CD8-positive, alpha-beta memory T cell (primary cell): ENCODE results near the gene NPHS1. TPM values are rescaled to one million over a fixed set of nuclear protein-coding genes. Genes with fewer than 3 reads are reported as not detected.
A peak's percentile ranks its signal among the peaks of the same experiment; 100 is the strongest.
"Not testable (repeated sequence)": the region's sequence is repeated elsewhere in the genome, so short reads cannot be mapped to it uniquely, and the experiment has no call there.

ENCODE experiments used
- CTCF ChIA-PET: fragments of 350-600 bp; sonication (Branson Sonifier 250); formaldehyde crosslinking; loops from one replicate; lab custom pipeline; 2021; ENCODE audit warnings: antibody characterized with exemption; lab: Charles Lee
- POLR2A ChIA-PET: fragments of 350-600 bp; sonication (Branson Sonifier 250); formaldehyde crosslinking; loops from one replicate; lab custom pipeline; 2021; ENCODE audit warnings: antibody characterized with exemption; lab: Charles Lee
- DNase-seq, 5 donors: peaks; one replicate each; pipeline versions ENCODE4 v3.0.0 to v3.0.0-alpha.2; 2020 to 2022; ENCODE audit warnings: mixed read lengths in 1 of 5
- H3K27ac ChIP-seq: one replicate; pipeline ENCODE4 v1.7.0; 2013; ENCODE audit warnings: low read depth, mild to moderate bottlenecking, low read length, moderate library complexity
- H3K27me3 ChIP-seq: 2 replicates; pipeline ENCODE4 v1.7.0; 2013; ENCODE audit warnings: low read length, mild to moderate bottlenecking; ENCODE audit not compliant: insufficient read depth, poor library complexity, severe bottlenecking
- H3K36me3 ChIP-seq: 2 replicates; pipeline ENCODE4 v1.7.0; 2013; ENCODE audit warnings: mild to moderate bottlenecking, low read length, moderate library complexity; ENCODE audit not compliant: insufficient read depth
- H3K4me1 ChIP-seq: 2 replicates; pipeline ENCODE4 v1.7.0; 2013; ENCODE audit warnings: mild to moderate bottlenecking, low read length, moderate library complexity; ENCODE audit not compliant: insufficient read depth
- H3K4me3 ChIP-seq: 2 replicates; pipeline ENCODE4 v1.7.0; 2013; ENCODE audit warnings: mild to moderate bottlenecking, low read length
- H3K9me3 ChIP-seq: 2 replicates; pipeline ENCODE4 v1.7.0; 2013; ENCODE audit warnings: mild to moderate bottlenecking, low read length
- H3K27ac Mint-ChIP-seq, 8 donors: one replicate each; pipeline ENCODE4 v1.8.0; 2020 to 2021; ENCODE audit warnings: mixed read lengths in 8 of 8, mild to moderate bottlenecking in 6 of 8, inconsistent platforms in 3 of 8, moderate library complexity in 3 of 8
- H3K27me3 Mint-ChIP-seq, 2 donors: one replicate each; pipeline ENCODE4 v1.8.0; 2020 to 2021; ENCODE audit warnings: mixed read lengths in 2 of 2, mild to moderate bottlenecking in 1 of 2, moderate library complexity in 1 of 2
- H3K36me3 Mint-ChIP-seq, 3 donors: one replicate each; pipeline ENCODE4 v1.8.0; 2020 to 2021; ENCODE audit warnings: mixed read lengths in 3 of 3, inconsistent platforms in 1 of 3, mild to moderate bottlenecking in 1 of 3
- H3K4me1 Mint-ChIP-seq, 3 donors: one replicate each; pipeline ENCODE4 v1.8.0; 2020 to 2021; ENCODE audit warnings: mixed read lengths in 3 of 3, inconsistent platforms in 1 of 3, mild to moderate bottlenecking in 1 of 3
- H3K4me3 Mint-ChIP-seq, 7 donors: one replicate each; pipeline ENCODE4 v1.8.0; 2020 to 2021; ENCODE audit warnings: mixed read lengths in 7 of 7, mild to moderate bottlenecking in 6 of 7, moderate library complexity in 4 of 7, inconsistent platforms in 2 of 7
- H3K9me3 Mint-ChIP-seq, 5 donors: one replicate each; pipeline ENCODE4 v1.8.0; 2020 to 2022; ENCODE audit warnings: mixed read lengths in 5 of 5, mild to moderate bottlenecking in 3 of 5, moderate library complexity in 2 of 5, inconsistent platforms in 1 of 5
- polyA plus RNA-seq: library from polyadenylated mRNA; unstranded; fragments of 300-500 nt; fragmentation: Illumina TruSeq; gene quantifications from one replicate; pipeline ENCODE4 v1.2.3, GENCODE V29; 2021
- total RNA-seq, 2 experiments: library from RNA; stranded (reverse); gene quantifications; one replicate each; pipeline ENCODE4 v1.2.3, GENCODE V29; 2021

NPHS1 gene
- total and polyA plus RNA-seq, 3 experiments from 2014 or later, result not detected

- CTCF ChIA-PET, result no interaction called here
- no peak overlapping the region for H3K27ac Mint-ChIP-seq
- peaks cover 18% of the 10 kb centered on the region for H3K4me1 ChIP-seq
- POLR2A ChIA-PET, result no interaction called here
- no peak overlapping the region for H3K27ac ChIP-seq
- H3K4me3 Mint-ChIP-seq, result no peak overlapping the region
- H3K4me3 ChIP-seq, result no peak overlapping the region
- no peaks in the 10 kb centered on the region for H3K36me3 ChIP-seq
- H3K9me3 Mint-ChIP-seq, result no peaks in the 10 kb centered on the region
- no peaks in the 10 kb centered on the region for H3K9me3 ChIP-seq
- DNase-seq, result no peak
- H3K27me3 ChIP-seq, result peaks cover 30% of the 10 kb centered on the region
- no peaks in the 10 kb centered on the region for H3K36me3 Mint-ChIP-seq
- peaks cover 12 to 23% (median 14%) of the 10 kb centered on the region in 3 donors for H3K4me1 Mint-ChIP-seq
- peaks cover 24 to 62% of the 10 kb centered on the region in 2 donors for H3K27me3 Mint-ChIP-seq
These were observed 19.9 kb upstream of the NPHS1 start for GRCh38 chr19:35872180-35872579.

- Mint-ChIP-seq H3K9me3 (no peaks in the 10 kb centered on the region), H3K27ac (no peak overlapping the region), H3K36me3 (no peaks in the 10 kb centered on the region), H3K4me3 (no peak overlapping the region), H3K4me1 (peaks cover 12 to 23% (median 14%) of the 10 kb centered on the region in 3 donors), H3K27me3 (peaks cover 24 to 61% of the 10 kb centered on the region in 2 donors)
- ChIA-PET CTCF (no interaction called here), POLR2A (no interaction called here)
- Histone ChIP-seq H3K36me3 (no peaks in the 10 kb centered on the region), H3K27ac (no peak overlapping the region), H3K9me3 (no peaks in the 10 kb centered on the region), H3K27me3 (peaks cover 30% of the 10 kb centered on the region), H3K4me1 (peaks cover 18% of the 10 kb centered on the region), H3K4me3 (no peak overlapping the region)
- no peak for DNase-seq
These were observed 19.3 kb upstream of the NPHS1 start for GRCh38 chr19:35871611-35872010.

GRCh38 chr19:35870798-35871197, 18.5 kb upstream of the NPHS1 start:
- DNase-seq, result no peak
- H3K27me3 ChIP-seq, result peaks cover 30% of the 10 kb centered on the region
- Mint-ChIP-seq H3K27me3 (peaks cover 24 to 59% of the 10 kb centered on the region in 2 donors), H3K4me3 (peak overlapping the region in 1 of 7 donors; percentile 0), H3K4me1 (peaks cover 12 to 23% (median 14%) of the 10 kb centered on the region in 3 donors), H3K9me3 (no peaks in the 10 kb centered on the region), H3K36me3 (no peaks in the 10 kb centered on the region), H3K27ac (no peak overlapping the region)
- peaks cover 18% of the 10 kb centered on the region for H3K4me1 ChIP-seq
- H3K4me3 ChIP-seq, result no peak overlapping the region
- no peaks in the 10 kb centered on the region for H3K36me3 ChIP-seq
- H3K27ac ChIP-seq, result no peak overlapping the region
- ChIA-PET CTCF (no interaction called here), POLR2A (no interaction called here)
- H3K9me3 ChIP-seq, result no peaks in the 10 kb centered on the region

- DNase-seq, result peak in 1 of 5 donors; percentile 18
- CTCF ChIA-PET, H3K36me3 Mint-ChIP-seq, H3K27ac ChIP-seq, POLR2A ChIA-PET, H3K36me3 ChIP-seq, H3K9me3 ChIP-seq, H3K9me3 Mint-ChIP-seq: not testable (repeated sequence)
- Histone ChIP-seq H3K4me3 (peak overlapping the region; percentile 43), H3K4me1 (peaks cover 18% of the 10 kb centered on the region), H3K27me3 (peaks cover 30% of the 10 kb centered on the region)
- Mint-ChIP-seq H3K4me1 (peaks cover 12 to 23% (median 14%) of the 10 kb centered on the region in 3 donors), H3K27me3 (peaks cover 24 to 65% of the 10 kb centered on the region in 2 donors), H3K27ac (peak overlapping the region in 2 of 8 donors; percentile 61 to 79), H3K4me3 (peak overlapping the region; percentile 34 to 86 (median 72))
These were observed 17.9 kb upstream of the NPHS1 start for GRCh38 chr19:35870124-35870736.

GRCh38 chr19:35869327-35870123, 17.2 kb upstream of the NPHS1 start:
- ChIA-PET CTCF (no interaction called here), POLR2A (no interaction called here)
- H3K27ac Mint-ChIP-seq, result peak overlapping the region in 5 of 8 donors; percentile 12 to 79 (median 61)
- H3K9me3 Mint-ChIP-seq, result no peaks in the 10 kb centered on the region
- H3K27me3 Mint-ChIP-seq, result peaks cover 28 to 66% of the 10 kb centered on the region in 2 donors
- no peaks in the 10 kb centered on the region for H3K9me3 ChIP-seq
- no peaks in the 10 kb centered on the region for H3K36me3 ChIP-seq
- peak overlapping the region; percentile 58 to 86 (median 72) for H3K4me3 Mint-ChIP-seq
- H3K27me3 ChIP-seq, result peaks cover 30% of the 10 kb centered on the region
- H3K27ac ChIP-seq, result no peak overlapping the region
- H3K36me3 Mint-ChIP-seq, result no peaks in the 10 kb centered on the region
- peak; percentile 71 to 80 (median 72) for DNase-seq
- H3K4me1 ChIP-seq, result peaks cover 18% of the 10 kb centered on the region
- H3K4me1 Mint-ChIP-seq, result peaks cover 12 to 23% (median 14%) of the 10 kb centered on the region in 3 donors
- peak overlapping the region; percentile 43 for H3K4me3 ChIP-seq

GRCh38 chr19:35868823-35869326, 16.6 kb upstream of the NPHS1 start:
- Histone ChIP-seq H3K4me3 (peak overlapping the region; percentile 34), H3K9me3 (no peaks in the 10 kb centered on the region), H3K27ac (no peak overlapping the region), H3K27me3 (peaks cover 30% of the 10 kb centered on the region), H3K4me1 (peaks cover 18% of the 10 kb centered on the region), H3K36me3 (no peaks in the 10 kb centered on the region)
- DNase-seq, result no peak
- Mint-ChIP-seq H3K27me3 (peaks cover 30 to 64% of the 10 kb centered on the region in 2 donors), H3K4me3 (peak overlapping the region; percentile 45 to 67 (median 65)), H3K36me3 (no peaks in the 10 kb centered on the region), H3K9me3 (no peaks in the 10 kb centered on the region), H3K4me1 (peaks cover 12 to 23% (median 14%) of the 10 kb centered on the region in 3 donors), H3K27ac (no peak overlapping the region)
- CTCF ChIA-PET, result interaction anchor here (1.5 kb wide), 1 partner anchor 14 kb away, joined by 3 read pairs; no protein-coding TSS in a partner anchor
- POLR2A ChIA-PET, result no interaction called here

- Mint-ChIP-seq H3K9me3 (no peaks in the 10 kb centered on the region), H3K36me3 (no peaks in the 10 kb centered on the region), H3K27me3 (peaks cover 32 to 61% of the 10 kb centered on the region in 2 donors), H3K27ac (peak within 1 kb of the TSS in 1 of 8 donors; percentile 28), H3K4me1 (peaks cover 12 to 23% (median 14%) of the 10 kb centered on the region in 3 donors), H3K4me3 (peak within 1 kb of the TSS; percentile 55 to 74 (median 65))
- POLR2A ChIA-PET, result no interaction called here
- Histone ChIP-seq H3K36me3 (no peaks in the 10 kb centered on the region), H3K27ac (no peak within 1 kb of the TSS), H3K4me3 (peak within 1 kb of the TSS; percentile 34), H3K27me3 (peaks cover 30% of the 10 kb centered on the region), H3K9me3 (no peaks in the 10 kb centered on the region), H3K4me1 (peaks cover 18% of the 10 kb centered on the region)
- DNase-seq, result peak; percentile 43 to 69 (median 54)
- CTCF ChIA-PET, result interaction anchor here (1.5 kb wide), 1 partner anchor 14 kb away, joined by 3 read pairs; no protein-coding TSS in a partner anchor
These were observed 16.0 kb upstream of the NPHS1 start, which contains the start of gene APLP1 for GRCh38 chr19:35868172-35868822. APLP1 (plus strand) TSS chr19:35868574; CDS start chr19:35868637, 63 bp downstream.
